MG63 (cell line): ENCODE measurements around the gene B3GLCT. TPM values are rescaled to one million over a fixed set of nuclear protein-coding genes. Genes with fewer than 3 reads are reported as not detected.

ENCODE experiments used
- DNase-seq: peaks from one replicate; pipeline ENCODE4 v3.0.0-alpha.2; 2020
- H3K27me3 ChIP-seq: fragments of 250-450 bp; sonication (Bioruptor Pico); 2 replicates; pipeline ENCODE4 v1.5.1; 2020; ENCODE audit warnings: mild to moderate bottlenecking, moderate library complexity
- H3K36me3 ChIP-seq: fragments of 250-450 bp; sonication (Bioruptor Pico); 2 replicates; pipeline ENCODE4 v1.5.1; 2020; ENCODE audit warnings: mild to moderate bottlenecking, moderate library complexity
- H3K4me3 ChIP-seq: fragments of 250-450 bp; sonication (Bioruptor Pico); 2 replicates; pipeline ENCODE4 v1.5.1; 2020; ENCODE audit warnings: mild to moderate bottlenecking, moderate library complexity
- H3K9me3 ChIP-seq: fragments of 250-450 bp; sonication (Bioruptor Pico); 2 replicates; pipeline ENCODE4 v1.5.1; 2020; ENCODE audit warnings: mild to moderate bottlenecking, moderate library complexity
- total RNA-seq: library from RNA; depleted of rRNA; stranded (reverse); fragments of >200 nt; shearing (Covaris generic); gene quantifications from 2 replicates; pipeline ENCODE4 v1.2.3, GENCODE V29; 2014; ENCODE audit warnings: low replicate concordance

The B3GLCT gene
- total RNA-seq, 1 experiment from 2014 or later = 12.5 TPM

- DNase-seq = no peak
- H3K9me3 ChIP-seq = no peaks in the 10 kb centered on the region
- no peak overlapping the region for H3K4me3 ChIP-seq
- H3K36me3 ChIP-seq = no peaks in the 10 kb centered on the region
- no peaks in the 10 kb centered on the region for H3K27me3 ChIP-seq
Observed at GRCh38 chr13:31236211-31236786, 36.5 kb downstream of the B3GLCT start.

- Histone ChIP-seq H3K27me3 (no peaks in the 10 kb centered on the region), H3K9me3 (no peaks in the 10 kb centered on the region), H3K4me3 (no peak overlapping the region), H3K36me3 (no peaks in the 10 kb centered on the region)
- no peak for DNase-seq
Observed at GRCh38 chr13:31240921-31241320, 41.1 kb downstream of the B3GLCT start.

- DNase-seq = no peak
- no peak overlapping the region for H3K4me3 ChIP-seq
- no peaks in the 10 kb centered on the region for H3K36me3 ChIP-seq
- H3K9me3 ChIP-seq = no peaks in the 10 kb centered on the region
- H3K27me3 ChIP-seq = no peaks in the 10 kb centered on the region
Observed at GRCh38 chr13:31242367-31242766, 42.6 kb downstream of the B3GLCT start.

- DNase-seq = no peak
Observed at GRCh38 chr13:31242916-31243315, 43.1 kb downstream of the B3GLCT start.

GRCh38 chr13:31245598-31246373 is 46.0 kb downstream of the B3GLCT start:
- H3K36me3 ChIP-seq = no peaks in the 10 kb centered on the region; the same call in 1 of the 2 replicates
- no peak overlapping the region for H3K4me3 ChIP-seq
- no peaks in the 10 kb centered on the region for H3K9me3 ChIP-seq
- no peak for DNase-seq
- H3K27me3 ChIP-seq = no peaks in the 10 kb centered on the region

More at GRCh38 chr13:31242916-31243315, 43.1 kb downstream of the B3GLCT start:
- no peaks in the 10 kb centered on the region; the same call in 1 of the 2 replicates for H3K36me3 ChIP-seq
- H3K9me3 ChIP-seq = no peaks in the 10 kb centered on the region
- no peak overlapping the region for H3K4me3 ChIP-seq
- H3K27me3 ChIP-seq = no peaks in the 10 kb centered on the region

GRCh38 chr13:31246918-31247317 is 47.1 kb downstream of the B3GLCT start:
- H3K9me3 ChIP-seq = no peaks in the 10 kb centered on the region
- DNase-seq = no peak
- H3K4me3 ChIP-seq = no peak overlapping the region
- no peaks in the 10 kb centered on the region; the same call in 1 of the 2 replicates for H3K36me3 ChIP-seq
- no peaks in the 10 kb centered on the region for H3K27me3 ChIP-seq

- no peak for DNase-seq
- no peaks in the 10 kb centered on the region for H3K9me3 ChIP-seq
- no peaks in the 10 kb centered on the region; the same call in 1 of the 2 replicates for H3K36me3 ChIP-seq
- no peaks in the 10 kb centered on the region for H3K27me3 ChIP-seq
- no peak overlapping the region for H3K4me3 ChIP-seq
Observed at GRCh38 chr13:31248361-31248760, 48.6 kb downstream of the B3GLCT start.

- no peak overlapping the region for H3K4me3 ChIP-seq
- H3K27me3 ChIP-seq = no peaks in the 10 kb centered on the region
- no peaks in the 10 kb centered on the region; the same call in 1 of the 2 replicates for H3K36me3 ChIP-seq
- DNase-seq = no peak
- H3K9me3 ChIP-seq = no peaks in the 10 kb centered on the region
Observed at GRCh38 chr13:31248965-31249539, 49.3 kb downstream of the B3GLCT start.

- Histone ChIP-seq H3K4me3 (no peak overlapping the region), H3K9me3 (no peaks in the 10 kb centered on the region), H3K27me3 (no peaks in the 10 kb centered on the region), H3K36me3 (no peaks in the 10 kb centered on the region; the same call in 1 of the 2 replicates)
- DNase-seq = no peak
Observed at GRCh38 chr13:31250435-31250834, 50.7 kb downstream of the B3GLCT start.

- Histone ChIP-seq H3K4me3 (no peak overlapping the region), H3K27me3 (no peaks in the 10 kb centered on the region), H3K9me3 (peaks cover 8% of the 10 kb centered on the region; the same call in 1 of the 2 replicates), H3K36me3 (no peaks in the 10 kb centered on the region; the same call in 1 of the 2 replicates)
- no peak for DNase-seq
Observed at GRCh38 chr13:31261241-31261640, 61.5 kb downstream of the B3GLCT start.

- H3K27me3 ChIP-seq = no peaks in the 10 kb centered on the region
- peaks cover 7% of the 10 kb centered on the region; the same call in 1 of the 2 replicates for H3K9me3 ChIP-seq
- no peaks in the 10 kb centered on the region; the same call in 1 of the 2 replicates for H3K36me3 ChIP-seq
- H3K4me3 ChIP-seq = no peak overlapping the region
- DNase-seq = no peak
Observed at GRCh38 chr13:31263346-31263745, 63.6 kb downstream of the B3GLCT start.

GRCh38 chr13:31264151-31264550 is 64.4 kb downstream of the B3GLCT start:
- H3K27me3 ChIP-seq = no peaks in the 10 kb centered on the region
- H3K9me3 ChIP-seq = no peaks in the 10 kb centered on the region
- no peak overlapping the region for H3K4me3 ChIP-seq
- no peak for DNase-seq
- no peaks in the 10 kb centered on the region; the same call in 1 of the 2 replicates for H3K36me3 ChIP-seq

- H3K4me3 ChIP-seq = no peak overlapping the region
- H3K36me3 ChIP-seq = no peaks in the 10 kb centered on the region; the same call in 1 of the 2 replicates
- H3K9me3 ChIP-seq = no peaks in the 10 kb centered on the region
- no peaks in the 10 kb centered on the region for H3K27me3 ChIP-seq
- no peak for DNase-seq
Observed at GRCh38 chr13:31267126-31267784, 67.5 kb downstream of the B3GLCT start.

- Histone ChIP-seq H3K27me3 (no peaks in the 10 kb centered on the region), H3K4me3 (no peak overlapping the region), H3K36me3 (no peaks in the 10 kb centered on the region; the same call in 1 of the 2 replicates), H3K9me3 (no peaks in the 10 kb centered on the region)
- DNase-seq = no peak
Observed at GRCh38 chr13:31274390-31274789, 74.6 kb downstream of the B3GLCT start.

GRCh38 chr13:31276421-31276820 is 76.6 kb downstream of the B3GLCT start:
- H3K27me3 ChIP-seq = no peaks in the 10 kb centered on the region
- no peaks in the 10 kb centered on the region for H3K9me3 ChIP-seq
- no peaks in the 10 kb centered on the region; the same call in 1 of the 2 replicates for H3K36me3 ChIP-seq
- no peak overlapping the region for H3K4me3 ChIP-seq
- no peak for DNase-seq

GRCh38 chr13:31278869-31279268 is 79.1 kb downstream of the B3GLCT start:
- Histone ChIP-seq H3K27me3 (no peaks in the 10 kb centered on the region), H3K36me3 (no peaks in the 10 kb centered on the region; the same call in 1 of the 2 replicates), H3K4me3 (no peak overlapping the region), H3K9me3 (no peaks in the 10 kb centered on the region)
- no peak for DNase-seq
